PC-9 (cell line): ENCODE measurements around the gene FAF1.

Experiments
- EZH2 ChIP-seq: fragments of 200-600 bp; sonication (generic); IDR thresholded peaks from 2 replicates; pipeline ENCODE4 v1.8.0; 2017; ENCODE audit warnings: antibody characterized with exemption, low read depth
- TF ChIP-seq, protein P1 (sequence below): fragments of 200-600 bp; sonication (generic); conservative IDR thresholded peaks from 2 replicates; pipeline ENCODE4 v1.6.1; 2017; ENCODE audit warnings: mixed run types, antibody characterized with exemption, mild to moderate bottlenecking, moderate library complexity

DNA sequence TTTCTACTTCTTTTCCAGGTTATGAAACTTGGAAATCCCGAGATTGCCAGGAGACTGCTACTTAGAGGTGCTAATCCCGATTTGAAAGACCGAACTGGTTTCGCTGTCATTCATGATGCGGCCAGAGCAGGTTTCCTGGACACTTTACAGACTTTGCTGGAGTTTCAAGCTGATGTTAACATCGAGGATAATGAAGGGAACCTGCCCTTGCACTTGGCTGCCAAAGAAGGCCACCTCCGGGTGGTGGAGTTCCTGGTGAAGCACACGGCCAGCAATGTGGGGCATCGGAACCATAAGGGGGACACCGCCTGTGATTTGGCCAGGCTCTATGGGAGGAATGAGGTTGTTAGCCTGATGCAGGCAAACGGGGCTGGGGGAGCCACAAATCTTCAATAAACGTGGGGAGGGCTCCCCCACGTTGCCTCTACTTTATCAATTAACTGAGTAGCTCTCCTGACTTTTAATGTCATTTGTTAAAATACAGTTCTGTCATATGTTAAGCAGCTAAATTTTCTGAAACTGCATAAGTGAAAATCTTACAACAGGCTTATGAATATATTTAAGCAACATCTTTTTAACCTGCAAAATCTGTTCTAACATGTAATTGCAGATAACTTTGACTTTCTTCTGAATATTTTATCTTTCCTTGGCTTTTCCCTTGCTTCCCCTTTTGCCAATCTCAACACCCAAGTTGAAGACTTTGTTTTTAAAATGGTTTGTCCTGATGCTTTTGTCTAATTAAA lies 14.0 kb upstream of the FAF1 start:
- TF ChIP-seq, protein P1, sequence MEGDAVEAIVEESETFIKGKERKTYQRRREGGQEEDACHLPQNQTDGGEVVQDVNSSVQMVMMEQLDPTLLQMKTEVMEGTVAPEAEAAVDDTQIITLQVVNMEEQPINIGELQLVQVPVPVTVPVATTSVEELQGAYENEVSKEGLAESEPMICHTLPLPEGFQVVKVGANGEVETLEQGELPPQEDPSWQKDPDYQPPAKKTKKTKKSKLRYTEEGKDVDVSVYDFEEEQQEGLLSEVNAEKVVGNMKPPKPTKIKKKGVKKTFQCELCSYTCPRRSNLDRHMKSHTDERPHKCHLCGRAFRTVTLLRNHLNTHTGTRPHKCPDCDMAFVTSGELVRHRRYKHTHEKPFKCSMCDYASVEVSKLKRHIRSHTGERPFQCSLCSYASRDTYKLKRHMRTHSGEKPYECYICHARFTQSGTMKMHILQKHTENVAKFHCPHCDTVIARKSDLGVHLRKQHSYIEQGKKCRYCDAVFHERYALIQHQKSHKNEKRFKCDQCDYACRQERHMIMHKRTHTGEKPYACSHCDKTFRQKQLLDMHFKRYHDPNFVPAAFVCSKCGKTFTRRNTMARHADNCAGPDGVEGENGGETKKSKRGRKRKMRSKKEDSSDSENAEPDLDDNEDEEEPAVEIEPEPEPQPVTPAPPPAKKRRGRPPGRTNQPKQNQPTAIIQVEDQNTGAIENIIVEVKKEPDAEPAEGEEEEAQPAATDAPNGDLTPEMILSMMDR, result no peak
- TF ChIP-seq EZH2, result no peak
